ENCODE data around the gene PRIMA1. TPM values are rescaled to one million over a fixed set of nuclear protein-coding genes. Genes with fewer than 3 reads are reported as not detected.

Gene PRIMA1
- total RNA-seq, 1 donor from 2014 or later = 2.4 TPM

- Mint-ChIP-seq H3K36me3 (ENCODE audit: unreplicated experiment) (peaks cover 6% of the 10 kb centered on the region), H3K27ac (ENCODE audit: unreplicated experiment) (no peak overlapping the region), H3K4me3 (ENCODE audit: unreplicated experiment) (no peak overlapping the region), H3K4me1 (ENCODE audit: low read depth, unreplicated experiment) (no peaks in the 10 kb centered on the region), H3K27me3 (ENCODE audit: unreplicated experiment) (no peaks in the 10 kb centered on the region), H3K9me3 (ENCODE audit: unreplicated experiment) (no peaks in the 10 kb centered on the region)
- no peak for DNase-seq
- no peak for TF ChIP-seq CTCF (IDR thresholded peaks at IDR 0.05; ENCODE audit: partially characterized antibody, unreplicated experiment)
Measured at GRCh38 chr14:93685121-93685895, 103.0 kb downstream of the PRIMA1 start.

DNA sequence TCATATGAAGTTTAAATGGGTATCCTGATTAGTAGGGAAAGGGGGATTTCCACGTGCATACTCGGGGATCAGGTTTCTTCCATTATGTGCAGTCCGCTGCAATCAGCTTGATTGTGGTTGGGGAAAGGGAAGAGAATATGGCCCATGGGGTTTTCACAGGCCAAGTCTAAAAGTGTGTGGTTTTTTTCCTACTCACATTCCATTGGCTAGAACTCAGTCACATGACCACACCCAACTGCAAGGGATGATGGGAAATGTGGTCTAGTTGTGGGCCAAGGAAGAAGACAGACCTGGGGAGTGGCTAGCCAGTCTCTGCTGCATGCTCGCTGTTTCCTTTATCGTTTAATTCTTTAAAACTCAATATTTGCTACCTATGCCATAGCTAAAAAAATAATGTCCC is 105.1 kb downstream of the PRIMA1 start:
- Mint-ChIP-seq H3K27ac (ENCODE audit: unreplicated experiment) (no peak overlapping the region), H3K4me1 (ENCODE audit: low read depth, unreplicated experiment) (no peaks in the 10 kb centered on the region), H3K27me3 (ENCODE audit: unreplicated experiment) (no peaks in the 10 kb centered on the region), H3K4me3 (ENCODE audit: unreplicated experiment) (no peak overlapping the region), H3K36me3 (ENCODE audit: unreplicated experiment) (peaks cover 3% of the 10 kb centered on the region), H3K9me3 (ENCODE audit: unreplicated experiment) (no peaks in the 10 kb centered on the region)
- DNase-seq = peak; percentile 54
- TF ChIP-seq CTCF (IDR thresholded peaks at IDR 0.05; ENCODE audit: partially characterized antibody, unreplicated experiment) = no peak

- Mint-ChIP-seq H3K4me3 (ENCODE audit: unreplicated experiment) (no peak overlapping the region), H3K9me3 (ENCODE audit: unreplicated experiment) (no peaks in the 10 kb centered on the region), H3K4me1 (ENCODE audit: low read depth, unreplicated experiment) (no peaks in the 10 kb centered on the region), H3K27ac (ENCODE audit: unreplicated experiment) (no peak overlapping the region), H3K27me3 (ENCODE audit: unreplicated experiment) (no peaks in the 10 kb centered on the region), H3K36me3 (ENCODE audit: unreplicated experiment) (no peaks in the 10 kb centered on the region)
- TF ChIP-seq CTCF (IDR thresholded peaks at IDR 0.05; ENCODE audit: partially characterized antibody, unreplicated experiment) = no peak
- DNase-seq = no peak
Measured at GRCh38 chr14:93682459-93682858, 105.8 kb downstream of the PRIMA1 start.

- Mint-ChIP-seq H3K27me3 (ENCODE audit: unreplicated experiment) (no peaks in the 10 kb centered on the region), H3K9me3 (ENCODE audit: unreplicated experiment) (no peaks in the 10 kb centered on the region), H3K4me1 (ENCODE audit: low read depth, unreplicated experiment) (no peaks in the 10 kb centered on the region), H3K36me3 (ENCODE audit: unreplicated experiment) (peaks cover 16% of the 10 kb centered on the region), H3K27ac (ENCODE audit: unreplicated experiment) (no peak overlapping the region), H3K4me3 (ENCODE audit: unreplicated experiment) (no peak overlapping the region)
- TF ChIP-seq CTCF (IDR thresholded peaks at IDR 0.05; ENCODE audit: partially characterized antibody, unreplicated experiment) = no peak
- no peak for DNase-seq
Measured at GRCh38 chr14:93676416-93676958, 111.8 kb downstream of the PRIMA1 start.

- Mint-ChIP-seq H3K27ac (ENCODE audit: unreplicated experiment) (no peak overlapping the region), H3K36me3 (ENCODE audit: unreplicated experiment) (peaks cover 16% of the 10 kb centered on the region), H3K4me3 (ENCODE audit: unreplicated experiment) (no peak overlapping the region), H3K4me1 (ENCODE audit: low read depth, unreplicated experiment) (no peaks in the 10 kb centered on the region), H3K27me3 (ENCODE audit: unreplicated experiment) (no peaks in the 10 kb centered on the region), H3K9me3 (ENCODE audit: unreplicated experiment) (no peaks in the 10 kb centered on the region)
- no peak for TF ChIP-seq CTCF (IDR thresholded peaks at IDR 0.05; ENCODE audit: partially characterized antibody, unreplicated experiment)
- no peak for DNase-seq
Measured at GRCh38 chr14:93675651-93676050, 112.6 kb downstream of the PRIMA1 start.
